ENCODE results near the gene MSI2.

The MSI2 gene

DNA sequence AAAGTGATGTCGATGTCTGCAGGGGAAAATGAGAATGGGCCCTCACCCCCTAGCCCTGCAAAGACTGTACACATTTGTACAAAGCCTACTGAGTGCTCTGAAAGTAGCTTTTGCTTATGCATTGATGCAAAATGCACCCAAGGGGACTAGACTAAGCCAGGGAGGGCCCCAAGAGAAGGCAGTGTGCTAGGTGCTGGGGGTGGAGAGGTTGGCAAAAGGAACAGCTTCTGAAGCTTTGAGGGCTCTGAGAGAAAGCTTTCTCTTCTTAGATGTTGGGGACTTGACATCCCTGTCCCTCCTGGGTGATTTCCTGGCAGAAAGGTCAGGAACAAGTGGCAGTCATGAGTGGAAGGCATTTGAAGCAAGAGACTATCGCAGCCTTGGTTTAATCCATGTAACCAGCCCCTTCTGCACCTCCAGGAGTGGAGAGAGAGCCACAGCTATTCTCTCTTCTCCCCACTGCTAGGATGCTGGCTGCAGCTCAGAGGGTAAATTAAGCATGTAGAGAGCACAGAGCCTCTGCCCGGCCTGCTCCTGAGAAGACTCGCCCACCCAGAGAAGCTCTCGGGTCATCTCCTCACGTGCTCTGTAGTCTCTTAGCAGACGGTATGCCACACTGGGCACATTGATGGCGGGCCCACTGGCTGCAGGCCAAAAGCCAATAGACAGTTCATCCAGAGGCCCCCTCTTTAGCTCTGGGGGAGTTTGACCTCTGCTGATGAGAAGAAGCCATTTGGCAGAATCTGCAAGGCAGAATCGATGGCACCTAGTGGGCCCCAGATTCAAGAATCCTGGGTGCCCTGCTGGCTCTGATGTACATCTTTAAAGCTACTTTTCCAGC, 221.4 kb downstream of the MSI2 start:
- H3K4me1 Mint-ChIP-seq = no peaks in the 10 kb centered on the region
- H3K27ac Mint-ChIP-seq = no peak overlapping the region
- no peak for ATAC-seq
- peaks cover 23% of the 10 kb centered on the region for H3K36me3 Mint-ChIP-seq
- H3K4me3 Mint-ChIP-seq = no peak overlapping the region
- no peaks in the 10 kb centered on the region for H3K9me3 Mint-ChIP-seq
- no peaks in the 10 kb centered on the region for H3K27me3 Mint-ChIP-seq

DNA sequence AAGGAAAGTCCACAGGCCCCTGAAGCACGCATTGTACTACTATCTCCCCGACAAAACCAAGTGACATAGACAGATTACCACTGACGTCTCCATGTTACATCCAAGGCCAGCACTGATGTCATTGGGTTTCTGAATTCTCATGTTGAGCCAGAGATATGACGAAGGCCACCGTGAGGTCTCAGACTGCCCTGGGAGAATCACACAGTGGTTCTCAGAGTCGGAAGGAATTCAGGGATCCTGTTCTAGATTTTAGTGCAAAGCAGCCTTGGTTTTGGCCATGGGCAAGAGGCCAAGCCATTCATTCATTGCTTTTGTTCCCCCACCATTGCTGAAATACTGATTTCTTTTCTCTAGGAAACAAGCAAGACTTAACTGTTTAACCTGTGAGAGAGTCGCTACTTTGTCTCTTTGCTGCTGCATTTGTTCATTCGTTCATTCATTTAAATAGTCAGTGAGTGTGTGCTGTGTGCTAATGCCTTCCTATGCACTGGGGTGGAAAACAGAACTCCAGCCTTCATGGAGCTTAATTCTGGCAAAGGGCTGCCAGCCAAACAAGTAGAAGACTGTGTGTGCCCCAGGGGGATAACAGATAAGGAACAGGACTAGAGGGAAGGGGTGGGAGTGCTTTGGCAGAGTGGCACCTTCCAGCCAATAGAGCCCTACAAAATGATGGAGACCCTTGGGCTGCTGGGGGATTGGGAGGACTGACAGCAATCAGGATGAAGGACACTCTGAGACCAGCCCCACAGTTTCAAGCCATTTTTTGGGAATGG, 222.3 kb downstream of the MSI2 start:
- no peak overlapping the region for H3K27ac Mint-ChIP-seq
- ATAC-seq = no peak
- H3K27me3 Mint-ChIP-seq = no peaks in the 10 kb centered on the region

DNA sequence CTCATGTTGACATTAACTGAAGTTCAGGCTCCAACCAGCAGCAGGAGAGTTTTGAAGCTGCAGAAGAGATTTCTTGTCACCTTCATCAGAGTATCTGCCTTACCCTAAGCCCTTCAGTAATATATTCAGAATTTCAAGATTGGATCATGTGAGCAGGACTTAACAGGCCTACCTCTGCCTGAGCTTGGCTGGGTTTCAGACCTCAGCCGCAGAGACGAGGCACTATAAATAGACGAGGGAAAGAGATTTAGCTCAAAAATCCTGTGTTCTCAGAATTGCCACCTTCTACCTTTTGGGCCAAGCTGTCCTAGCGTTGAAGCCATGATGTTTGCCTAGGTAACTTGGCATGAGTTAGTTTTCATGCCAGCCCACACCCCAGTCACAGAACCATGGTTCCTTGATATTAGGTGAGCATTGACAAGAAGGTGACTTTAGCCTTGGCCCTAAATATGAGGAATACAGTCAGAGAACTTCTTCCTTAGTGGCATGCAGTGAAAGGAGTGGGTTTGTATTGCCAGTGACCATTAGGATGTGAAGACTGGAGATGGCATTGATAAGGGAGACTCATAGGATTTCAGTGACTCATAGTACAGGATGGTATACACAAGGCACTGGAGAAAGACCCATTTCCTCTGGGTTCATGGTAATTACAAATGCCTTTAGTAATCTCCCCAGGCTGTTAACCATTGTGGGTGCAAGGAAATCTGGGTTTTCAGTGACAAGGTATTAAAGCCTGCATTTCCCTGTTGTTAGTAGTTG, 224.3 kb downstream of the MSI2 start:
- Mint-ChIP-seq H3K4me3 (no peak overlapping the region), H3K9me3 (no peaks in the 10 kb centered on the region), H3K4me1 (peaks cover 24% of the 10 kb centered on the region), H3K36me3 (peaks cover 14% of the 10 kb centered on the region), H3K27me3 (no peaks in the 10 kb centered on the region), H3K27ac (no peak overlapping the region)
- ATAC-seq = no peak

More for the DNA sequence above, 222.3 kb downstream of the MSI2 start:
- Mint-ChIP-seq H3K36me3 (peaks cover 23% of the 10 kb centered on the region), H3K4me1 (peaks cover 5% of the 10 kb centered on the region), H3K4me3 (no peak overlapping the region), H3K9me3 (no peaks in the 10 kb centered on the region)

DNA sequence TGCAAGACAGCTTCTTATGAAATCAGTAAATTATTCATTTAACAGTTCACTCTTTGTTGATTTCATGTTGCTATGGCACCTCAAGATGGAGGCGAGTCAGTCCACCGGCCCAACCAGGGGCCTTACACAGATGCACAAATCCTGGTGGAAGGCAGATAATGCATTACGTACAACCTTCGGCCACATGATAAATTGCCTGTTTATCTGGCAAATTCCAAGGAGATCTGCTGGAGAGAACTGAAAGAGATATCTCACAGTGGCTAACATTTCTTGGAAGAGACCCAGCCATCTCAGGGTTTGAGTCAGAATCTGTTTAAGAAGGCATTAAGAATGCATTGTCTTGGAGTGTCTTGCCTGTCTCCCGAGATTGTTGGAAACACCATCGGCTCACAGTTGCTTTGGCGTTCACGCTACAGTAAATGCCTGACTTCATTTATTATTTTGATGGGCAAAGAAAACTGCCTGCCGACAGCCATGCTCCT, 225.6 kb downstream of the MSI2 start:
- Mint-ChIP-seq H3K9me3 (no peaks in the 10 kb centered on the region), H3K4me1 (peaks cover 38% of the 10 kb centered on the region), H3K27ac (no peak overlapping the region), H3K4me3 (no peak overlapping the region), H3K36me3 (peaks cover 17% of the 10 kb centered on the region), H3K27me3 (no peaks in the 10 kb centered on the region)
- ATAC-seq = no peak

GRCh38 chr17:57482657-57483056, 226.3 kb downstream of the MSI2 start:
- peaks cover 24% of the 10 kb centered on the region for H3K36me3 Mint-ChIP-seq
- H3K4me1 Mint-ChIP-seq = peaks cover 45% of the 10 kb centered on the region
- no peak overlapping the region for H3K27ac Mint-ChIP-seq
- ATAC-seq = no peak
- no peaks in the 10 kb centered on the region for H3K9me3 Mint-ChIP-seq
- no peaks in the 10 kb centered on the region for H3K27me3 Mint-ChIP-seq
- H3K4me3 Mint-ChIP-seq = no peak overlapping the region

- Mint-ChIP-seq H3K27ac (no peak overlapping the region), H3K4me1 (peaks cover 53% of the 10 kb centered on the region), H3K9me3 (no peaks in the 10 kb centered on the region), H3K27me3 (no peaks in the 10 kb centered on the region), H3K36me3 (peaks cover 18% of the 10 kb centered on the region), H3K4me3 (no peak overlapping the region)
- ATAC-seq = no peak
These were observed 227.9 kb downstream of the MSI2 start for GRCh38 chr17:57484081-57484666.

DNA sequence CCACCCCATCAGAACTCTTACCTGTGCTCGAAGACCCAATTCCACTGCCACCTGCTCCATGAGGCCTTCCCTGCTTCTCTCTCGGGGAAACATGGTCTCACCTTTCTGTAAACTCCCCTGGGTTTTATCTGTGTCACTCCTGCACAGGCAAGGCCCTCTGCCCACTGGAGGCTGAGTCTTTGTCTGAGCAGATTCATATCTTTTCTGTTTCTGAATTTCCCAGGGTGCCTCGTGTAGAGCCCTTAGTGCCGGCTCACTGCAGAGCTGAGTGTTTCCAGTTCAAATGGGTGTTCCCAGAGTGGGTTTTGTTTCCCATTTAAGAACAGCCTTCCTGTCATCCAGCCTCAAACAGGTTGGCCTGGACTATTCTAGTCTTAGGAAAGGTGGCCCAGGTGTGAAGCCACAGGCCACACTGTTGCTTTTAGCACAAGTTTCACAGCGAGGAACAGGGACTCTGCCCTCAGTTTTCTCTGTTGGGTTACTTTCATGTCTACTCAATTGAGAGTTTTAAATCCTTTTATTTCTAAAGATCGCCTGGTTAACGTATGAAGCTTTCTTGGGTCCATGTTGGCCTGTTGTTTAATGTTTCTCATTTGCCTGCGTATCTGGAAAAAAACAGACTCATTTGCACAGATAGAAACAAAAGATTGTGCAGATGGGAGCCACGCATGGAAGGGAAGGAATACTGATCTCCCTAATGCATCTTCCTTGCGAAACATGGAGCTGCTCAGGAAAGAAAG, 228.7 kb downstream of the MSI2 start:
- Mint-ChIP-seq H3K27me3 (no peaks in the 10 kb centered on the region), H3K4me1 (peaks cover 61% of the 10 kb centered on the region), H3K36me3 (peaks cover 18% of the 10 kb centered on the region), H3K4me3 (no peak overlapping the region), H3K27ac (peak overlapping the region; percentile 58), H3K9me3 (no peaks in the 10 kb centered on the region)
- no peak for ATAC-seq

- peaks cover 65% of the 10 kb centered on the region for H3K4me1 Mint-ChIP-seq
- no peak for ATAC-seq
- H3K27ac Mint-ChIP-seq = peak overlapping the region; percentile 58
- no peaks in the 10 kb centered on the region for H3K9me3 Mint-ChIP-seq
- H3K4me3 Mint-ChIP-seq = no peak overlapping the region
- H3K36me3 Mint-ChIP-seq = peaks cover 18% of the 10 kb centered on the region
- no peaks in the 10 kb centered on the region for H3K27me3 Mint-ChIP-seq
These were observed 229.2 kb downstream of the MSI2 start for GRCh38 chr17:57485566-57485865.

- Mint-ChIP-seq H3K4me1 (peaks cover 72% of the 10 kb centered on the region), H3K4me3 (no peak overlapping the region), H3K27me3 (no peaks in the 10 kb centered on the region), H3K27ac (peak overlapping the region; percentile 58), H3K36me3 (peaks cover 18% of the 10 kb centered on the region), H3K9me3 (no peaks in the 10 kb centered on the region)
- ATAC-seq = peak; percentile 51
These were observed 229.9 kb downstream of the MSI2 start for GRCh38 chr17:57485916-57486881.

DNA sequence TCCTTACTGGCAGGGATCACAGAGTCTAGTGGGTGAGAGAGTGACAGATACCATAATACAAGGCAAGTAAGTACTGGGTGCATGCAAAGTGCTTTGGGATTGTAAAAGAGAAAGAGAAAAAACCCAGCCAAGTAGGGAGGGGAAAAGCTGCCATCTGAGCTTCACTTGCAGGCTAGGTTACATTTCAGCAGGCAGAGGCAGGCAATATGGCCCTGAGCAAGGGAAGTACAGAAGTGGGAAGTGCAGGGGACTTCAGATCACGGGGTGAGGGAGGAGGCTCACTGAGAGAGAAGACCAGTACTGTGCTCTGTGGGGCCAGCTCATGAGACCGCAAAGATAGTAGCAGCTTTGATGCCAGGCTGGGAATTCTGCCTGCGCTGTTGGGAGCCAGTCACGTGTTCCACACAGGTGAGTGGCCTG, 230.6 kb downstream of the MSI2 start:
- H3K27ac Mint-ChIP-seq = peak overlapping the region; percentile 58
- peaks cover 18% of the 10 kb centered on the region for H3K36me3 Mint-ChIP-seq
- H3K4me1 Mint-ChIP-seq = peaks cover 79% of the 10 kb centered on the region
- no peaks in the 10 kb centered on the region for H3K9me3 Mint-ChIP-seq
- no peaks in the 10 kb centered on the region for H3K27me3 Mint-ChIP-seq
- H3K4me3 Mint-ChIP-seq = no peak overlapping the region
- peak; percentile 45 for ATAC-seq

DNA sequence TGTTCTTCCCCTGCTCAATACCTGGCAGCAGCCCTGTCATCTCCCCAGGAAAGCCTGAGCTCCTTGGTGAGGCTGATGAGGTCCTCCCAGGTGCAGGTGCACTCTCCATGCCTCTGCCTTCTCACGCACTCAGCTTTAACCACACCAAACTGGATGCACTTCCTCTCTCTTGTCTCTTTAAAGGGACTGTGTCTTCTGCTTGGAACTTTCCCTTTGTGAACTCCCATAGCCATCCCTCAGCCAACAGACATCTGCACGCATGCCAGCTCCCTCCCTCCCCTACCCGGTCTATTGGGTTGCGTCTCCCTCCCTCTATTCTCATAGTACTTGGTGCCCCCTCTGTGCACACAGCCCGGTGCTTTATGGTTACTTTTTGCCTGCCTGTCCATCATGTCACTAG, 231.2 kb downstream of the MSI2 start:
- H3K36me3 Mint-ChIP-seq = peaks cover 13% of the 10 kb centered on the region
- peaks cover 85% of the 10 kb centered on the region for H3K4me1 Mint-ChIP-seq
- H3K4me3 Mint-ChIP-seq = no peak overlapping the region
- H3K9me3 Mint-ChIP-seq = no peaks in the 10 kb centered on the region
- H3K27me3 Mint-ChIP-seq = no peaks in the 10 kb centered on the region
- H3K27ac Mint-ChIP-seq = peak overlapping the region; percentile 58
- ATAC-seq = peak; percentile 41

- no peaks in the 10 kb centered on the region for H3K27me3 Mint-ChIP-seq
- ATAC-seq = no peak
- peaks cover 13% of the 10 kb centered on the region for H3K36me3 Mint-ChIP-seq
- H3K4me1 Mint-ChIP-seq = peaks cover 89% of the 10 kb centered on the region
- H3K4me3 Mint-ChIP-seq = no peak overlapping the region
- H3K9me3 Mint-ChIP-seq = no peaks in the 10 kb centered on the region
- no peak overlapping the region for H3K27ac Mint-ChIP-seq
These were observed 232.5 kb downstream of the MSI2 start for GRCh38 chr17:57488856-57489255.

DNA sequence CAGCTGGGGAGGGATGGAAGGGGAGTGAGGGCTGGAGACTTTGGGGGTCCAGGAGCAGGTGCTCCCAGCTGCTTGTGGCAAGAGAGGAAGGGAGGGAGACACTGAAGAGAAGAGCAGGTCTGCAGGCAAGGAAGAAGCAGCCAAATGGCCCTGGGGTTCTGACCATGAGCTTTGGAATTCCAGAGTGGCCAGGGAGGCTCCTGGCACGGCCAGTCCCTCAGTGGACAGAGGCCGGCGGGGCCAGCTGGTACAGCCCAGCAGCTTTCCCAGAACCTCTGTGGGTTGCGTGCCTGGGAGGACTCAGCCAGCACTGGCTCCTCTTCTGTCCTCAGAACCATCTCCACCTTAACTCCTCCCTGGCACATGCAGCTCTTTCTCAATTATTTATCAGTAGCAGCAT, 233.0 kb downstream of the MSI2 start:
- Mint-ChIP-seq H3K9me3 (no peaks in the 10 kb centered on the region), H3K4me1 (peaks cover 85% of the 10 kb centered on the region), H3K27ac (no peak overlapping the region), H3K4me3 (no peak overlapping the region), H3K36me3 (peaks cover 13% of the 10 kb centered on the region), H3K27me3 (no peaks in the 10 kb centered on the region)
- no peak for ATAC-seq

Measured in stimulated activated memory B cell treated with anti-CD40 and anti-IgM and Interleukin-4, amounts not matched to agents 10 μg/mL and 1 μg/mL and 100 μg/mL, for 72 hours (primary cell).